ELF-1 (cell line): Measurements from ENCODE around the gene STAT1.
"Not testable (repeated sequence)": the region's sequence is repeated elsewhere in the genome, so short reads cannot be mapped to it uniquely, and the experiment has no call there.

Experiments used
- DNase-seq: peaks from one replicate; pipeline ENCODE4 v3.0.0-alpha.2; 2016; ENCODE audit warnings: low read depth, low spot score

STAT1 gene

DNA sequence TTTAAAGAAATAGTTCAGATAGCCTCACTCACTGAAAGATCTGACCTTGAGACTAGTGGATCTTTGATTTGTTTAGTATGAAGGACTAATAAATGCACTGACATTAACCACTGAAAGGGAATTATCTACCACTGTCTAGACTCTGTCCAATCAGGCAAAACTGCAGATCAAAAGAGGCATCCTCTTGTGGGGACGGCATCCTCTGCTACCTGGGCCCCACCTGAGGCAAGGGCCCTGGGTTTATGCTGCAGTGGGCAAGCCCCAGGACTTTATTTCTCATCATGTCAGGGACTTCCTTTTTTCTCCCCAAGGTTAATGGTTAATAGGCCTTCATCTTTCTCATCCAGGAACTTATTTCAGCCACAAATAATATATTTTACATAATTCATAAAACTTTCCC is 32.2 kb downstream of the STAT1 start:
- DNase-seq = no peak

DNA sequence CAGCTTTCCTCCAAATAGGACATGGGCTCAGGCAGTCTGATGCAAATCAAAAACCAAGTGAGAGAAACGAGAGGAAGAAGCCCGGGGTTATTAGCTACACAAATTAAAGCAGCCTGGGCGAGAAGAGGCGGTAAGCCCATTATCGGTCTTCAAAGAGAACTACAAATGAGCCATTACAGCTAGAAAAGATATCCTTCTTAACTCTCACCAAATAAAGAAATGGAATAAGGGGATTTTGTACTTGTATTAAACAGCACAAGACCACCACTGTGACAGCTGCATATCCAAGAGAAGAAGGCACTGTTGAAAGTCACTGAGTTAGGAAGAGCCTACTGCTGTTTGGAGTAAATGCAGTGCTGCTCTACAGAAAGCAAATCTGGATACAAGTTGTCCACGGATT is 32.6 kb downstream of the STAT1 start:
- DNase-seq = no peak

DNA sequence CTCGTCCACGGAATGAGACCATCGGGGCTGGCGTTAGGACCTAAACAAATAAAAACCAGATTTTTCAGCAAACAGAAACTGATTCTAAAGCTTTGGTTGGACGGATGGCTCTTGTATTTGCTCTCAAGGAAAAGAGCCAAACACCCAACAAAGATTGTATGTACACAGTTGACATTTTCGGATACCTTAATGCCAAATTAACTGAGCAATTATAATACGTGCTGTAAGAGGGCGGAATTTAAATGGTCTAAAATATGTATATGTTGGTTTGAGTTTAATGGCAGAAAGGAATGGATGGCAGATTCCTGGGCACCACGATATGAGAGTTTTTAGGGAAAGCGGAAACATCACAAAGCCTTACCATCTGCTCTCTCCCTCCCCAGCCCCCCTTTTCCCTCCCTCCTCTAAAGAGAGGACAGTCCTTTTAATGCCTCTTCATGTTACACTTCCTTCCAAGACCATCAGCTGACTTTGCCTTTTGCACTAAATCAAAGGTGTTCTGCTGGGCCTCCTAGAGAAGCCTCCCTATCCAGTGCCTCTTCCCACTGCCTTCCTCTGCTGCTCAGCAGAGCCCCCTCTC is 33.3 kb downstream of the STAT1 start:
- no peak for DNase-seq

DNA sequence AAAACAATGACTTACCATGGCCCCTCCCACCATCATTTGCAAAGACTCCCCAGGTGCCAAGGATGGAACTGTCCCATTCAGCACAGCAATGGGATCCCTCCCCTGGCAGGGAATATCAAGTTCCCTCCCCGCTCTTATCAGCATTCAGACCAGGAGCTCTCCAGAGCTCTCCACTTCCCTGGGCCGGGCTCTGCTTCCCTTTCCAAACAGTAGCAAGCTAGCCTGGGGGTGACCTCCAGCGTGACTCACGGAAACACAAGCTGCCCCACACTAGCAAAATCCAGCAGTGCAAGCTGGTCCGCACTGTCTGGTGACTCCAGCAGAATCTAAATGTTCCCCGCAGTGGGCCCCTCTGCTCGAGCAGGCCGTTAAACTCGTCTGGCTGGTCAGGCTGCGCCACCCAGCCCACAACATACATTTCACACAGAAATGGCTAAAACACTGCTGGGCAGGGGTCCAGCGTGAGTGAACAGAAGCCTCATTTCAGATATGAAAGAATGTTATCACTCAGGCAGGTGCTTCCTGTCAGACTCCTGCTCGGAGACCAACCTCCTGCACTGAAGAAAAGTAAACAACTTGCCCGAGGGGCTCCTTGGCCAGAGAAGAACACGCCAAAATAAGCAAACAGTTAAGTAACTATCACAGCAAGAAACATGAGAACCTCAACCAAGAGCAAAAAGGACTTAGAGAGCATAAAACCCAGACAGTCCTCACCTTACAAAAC is 33.9 kb downstream of the STAT1 start:
- peak; percentile 94 for DNase-seq

DNA sequence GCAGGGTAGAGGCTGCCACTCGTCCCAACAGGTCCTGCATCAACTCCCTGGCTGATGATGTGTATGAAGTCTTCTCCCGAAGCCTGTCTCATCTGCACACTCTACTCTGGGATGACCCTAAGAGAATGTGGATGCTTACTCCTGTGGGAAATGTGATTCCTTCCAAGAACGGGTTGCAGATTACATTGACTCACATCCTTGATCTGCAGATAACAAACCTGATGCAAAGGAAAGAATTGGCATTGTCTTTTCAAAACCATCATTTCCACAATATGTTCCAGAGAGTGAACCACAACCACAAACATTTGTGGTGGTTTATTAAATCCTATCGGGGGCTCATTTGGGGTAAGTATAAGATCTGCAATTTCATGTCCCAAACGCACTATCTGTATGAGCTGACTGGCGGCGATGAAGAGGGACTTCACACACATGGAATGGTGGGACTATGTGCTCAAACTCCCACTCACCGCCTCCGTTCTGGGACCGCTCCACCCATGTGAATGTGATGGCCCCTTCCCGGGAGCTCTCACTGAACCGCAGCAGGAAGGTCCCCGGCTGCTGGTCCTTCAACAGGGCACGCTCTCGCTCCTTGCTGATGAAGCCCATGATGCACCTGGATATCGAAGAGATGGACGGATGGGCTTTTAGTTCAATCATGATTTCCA is 35.5 kb downstream of the STAT1 start:
- no peak for DNase-seq

DNA sequence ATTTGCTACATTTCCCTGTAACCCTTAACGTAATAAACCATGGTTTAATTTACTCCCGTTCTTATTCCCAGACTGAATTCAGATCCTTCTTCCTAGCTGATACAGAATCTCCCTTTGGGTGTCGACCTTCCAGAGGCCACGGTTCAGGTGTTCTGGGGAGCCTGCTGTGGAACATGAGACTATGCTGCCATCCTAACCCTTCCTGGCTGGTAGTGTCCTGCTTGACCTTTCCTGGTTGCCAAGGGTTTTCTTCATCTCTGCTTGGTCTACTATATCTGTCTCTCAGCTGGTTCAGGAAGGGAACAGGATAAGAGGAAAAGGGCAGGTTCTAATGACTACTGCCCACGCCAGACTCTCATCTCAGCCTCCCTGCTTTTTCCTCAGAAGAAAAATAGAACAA is 36.5 kb downstream of the STAT1 start:
- no peak for DNase-seq

DNA sequence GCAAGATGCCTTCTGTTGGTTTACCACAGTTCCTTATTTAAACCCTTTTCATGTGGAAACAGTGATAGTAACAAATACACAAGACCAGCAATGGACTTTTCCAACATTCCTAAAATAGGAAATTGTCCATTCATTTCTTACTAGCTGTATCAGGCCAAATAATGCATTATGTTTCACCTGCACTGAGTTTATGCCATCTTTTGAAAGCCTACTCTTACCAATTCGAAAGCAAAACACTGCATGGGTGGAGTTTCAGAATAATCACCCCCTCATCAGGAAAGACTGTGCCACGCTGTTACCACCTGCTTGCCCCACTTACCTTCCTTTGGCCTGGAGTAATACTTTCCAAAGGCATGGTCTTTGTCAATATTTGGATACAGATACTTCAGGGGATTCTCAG is 37.5 kb downstream of the STAT1 start:
- no peak for DNase-seq

DNA sequence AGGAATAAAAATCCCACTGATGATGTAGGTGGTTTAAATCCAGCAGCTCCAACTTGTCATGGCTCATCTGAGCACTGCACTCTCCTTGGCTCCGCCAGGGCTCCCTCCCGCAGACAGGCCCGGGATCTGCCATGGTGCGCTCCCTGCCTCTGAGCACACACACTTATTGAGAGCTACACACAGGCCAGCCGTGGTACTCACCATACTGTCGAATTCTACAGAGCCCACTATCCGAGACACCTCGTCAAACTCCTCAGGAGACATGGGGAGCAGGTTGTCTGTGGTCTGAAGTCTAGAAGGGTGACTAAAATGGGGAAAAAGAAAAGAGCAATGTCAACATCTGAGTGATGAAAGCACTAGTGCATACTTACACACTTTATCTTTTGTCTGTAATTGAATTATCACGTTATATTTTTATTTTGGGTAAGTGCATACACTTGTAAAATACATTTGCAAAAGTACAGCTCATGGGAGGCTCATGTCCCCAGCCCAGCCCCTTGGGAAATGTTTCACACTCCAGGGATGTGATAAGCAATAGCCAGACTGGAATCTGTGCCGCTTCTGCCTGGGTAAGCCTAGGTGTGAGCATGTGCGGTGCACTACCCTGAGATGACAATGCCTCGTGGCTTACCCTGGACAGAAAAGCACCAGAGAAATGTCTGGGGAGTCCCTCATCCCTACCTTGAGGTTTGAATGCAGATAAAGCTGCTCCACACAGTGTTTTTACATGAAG is 39.2 kb downstream of the STAT1 start:
- no peak for DNase-seq

DNA sequence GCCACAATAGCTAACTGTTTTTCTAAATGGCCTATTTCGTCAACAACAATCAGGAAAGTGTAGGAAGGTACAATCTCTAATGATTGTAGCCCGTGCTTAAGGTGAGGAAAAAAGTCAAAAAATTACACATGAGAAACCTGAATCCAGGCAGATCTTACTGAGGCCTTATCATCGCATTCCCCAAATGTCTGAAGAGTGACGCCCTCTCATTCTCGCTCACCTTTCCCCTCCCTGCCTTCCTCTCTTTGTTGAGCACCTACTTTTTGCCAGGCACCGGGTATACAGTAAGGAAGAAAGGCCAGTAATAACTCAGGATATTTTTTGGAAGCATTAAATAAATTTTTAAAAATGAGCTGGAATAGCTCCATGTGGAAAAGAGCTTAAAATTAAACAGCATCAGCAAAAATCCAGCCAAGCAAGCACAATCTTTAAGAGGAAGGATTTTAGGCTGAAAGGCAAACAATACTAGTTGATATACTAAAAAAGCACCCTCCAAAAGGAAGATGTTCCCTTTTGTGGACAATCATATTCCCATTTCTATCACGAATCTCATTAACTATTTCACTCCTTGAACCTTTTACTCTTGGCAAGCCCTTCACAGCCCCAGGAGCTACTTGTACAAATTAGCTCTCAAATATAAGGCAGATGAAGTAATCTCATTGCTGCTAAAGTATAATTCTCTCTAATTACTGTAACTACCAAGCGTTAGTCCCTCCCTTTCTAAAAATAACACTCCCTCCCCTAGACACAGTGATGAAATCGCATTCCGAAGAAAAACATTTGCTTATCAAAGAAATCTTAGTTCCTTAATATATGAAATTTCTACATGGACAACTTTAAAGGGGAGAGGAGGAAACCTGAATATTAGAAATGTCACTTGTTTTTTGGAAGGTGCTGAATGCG is 40.0 kb downstream of the STAT1 start:
- no peak for DNase-seq

DNA sequence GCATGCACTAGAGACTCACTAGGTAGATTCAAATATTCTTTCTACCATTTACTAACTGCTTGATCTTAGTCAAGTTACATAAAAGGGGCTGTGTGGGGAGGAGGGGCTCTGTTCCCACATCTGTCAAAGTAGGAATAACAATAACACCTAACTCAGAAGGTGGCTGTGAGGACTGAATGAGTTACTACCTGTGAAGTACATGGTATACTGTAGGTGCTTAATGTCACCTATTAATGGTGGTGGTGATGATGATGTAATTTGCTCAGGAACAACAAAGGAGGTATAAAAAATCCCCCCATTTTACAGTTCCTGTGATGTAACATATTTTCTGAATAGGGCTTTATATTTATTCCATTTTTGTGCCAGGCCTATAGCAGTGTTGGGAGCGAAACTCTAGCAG is 40.7 kb downstream of the STAT1 start:
- no peak for DNase-seq

DNA sequence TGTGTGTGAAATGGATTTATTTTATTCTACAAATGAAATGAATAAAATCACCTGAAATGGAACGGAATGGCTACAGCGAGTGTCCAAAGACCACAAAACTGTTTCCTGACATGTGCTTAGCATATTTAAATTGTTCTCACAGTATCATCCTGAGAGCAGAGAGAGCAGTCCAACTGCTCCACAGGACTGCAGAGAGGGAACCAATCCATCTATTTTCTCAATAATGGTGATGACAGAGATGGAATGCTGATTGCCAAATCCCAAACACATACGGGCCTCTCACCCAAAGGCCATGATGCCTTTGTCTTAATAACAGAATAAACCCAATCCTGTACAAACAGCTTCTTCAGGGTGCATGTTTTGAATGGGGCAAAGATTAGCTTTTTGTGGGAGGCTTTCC is 41.1 kb downstream of the STAT1 start:
- DNase-seq = no peak

DNA sequence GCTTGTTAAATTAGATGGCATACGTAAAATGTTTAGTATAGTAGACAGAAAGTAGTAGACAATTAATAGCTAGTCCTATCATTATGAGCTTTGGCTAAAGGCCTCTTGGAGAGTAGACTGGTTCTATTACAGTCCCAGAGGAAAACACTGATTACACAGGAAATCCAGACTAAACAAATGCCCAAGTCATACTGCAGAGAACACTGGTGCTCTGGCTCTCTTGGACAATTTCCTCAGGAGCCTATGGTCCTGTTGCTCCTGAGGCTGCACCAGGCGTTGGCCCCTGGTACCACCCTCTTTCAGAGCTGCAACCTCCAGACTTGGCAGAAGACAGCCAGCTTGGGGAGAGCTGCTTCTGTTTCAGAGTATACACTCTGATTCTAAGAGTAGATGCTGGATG is 41.8 kb downstream of the STAT1 start:
- DNase-seq = no peak

DNA sequence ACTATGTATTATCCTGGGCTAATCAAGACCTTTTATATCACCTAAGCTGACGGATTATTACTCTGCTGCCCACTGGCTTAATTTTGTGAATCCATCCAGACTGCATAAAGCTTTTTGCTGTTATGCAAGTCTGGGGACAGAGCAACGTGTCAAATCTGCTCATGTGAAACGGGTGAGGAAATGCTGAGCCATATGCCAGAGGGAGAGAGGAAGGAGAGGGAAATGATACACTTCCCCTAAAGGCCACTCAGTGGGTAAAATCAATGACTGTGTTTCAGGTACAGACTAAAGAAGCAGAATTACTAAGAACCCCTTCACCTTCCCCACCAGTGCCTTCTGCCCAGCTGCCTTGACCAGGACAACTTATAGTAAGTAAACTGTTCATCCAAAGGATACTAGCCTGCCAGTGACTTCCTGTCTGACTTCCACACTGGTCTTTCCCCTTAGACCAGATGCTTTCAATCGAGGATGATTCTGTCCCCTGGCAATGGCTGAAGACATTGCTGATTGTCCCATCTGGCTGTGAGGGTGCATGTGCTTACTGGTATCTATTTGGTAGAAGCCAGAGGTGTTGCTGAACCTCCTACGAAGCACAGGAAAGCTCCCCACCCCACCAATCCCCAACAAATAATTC is 43.0 kb downstream of the STAT1 start:
- no peak for DNase-seq

DNA sequence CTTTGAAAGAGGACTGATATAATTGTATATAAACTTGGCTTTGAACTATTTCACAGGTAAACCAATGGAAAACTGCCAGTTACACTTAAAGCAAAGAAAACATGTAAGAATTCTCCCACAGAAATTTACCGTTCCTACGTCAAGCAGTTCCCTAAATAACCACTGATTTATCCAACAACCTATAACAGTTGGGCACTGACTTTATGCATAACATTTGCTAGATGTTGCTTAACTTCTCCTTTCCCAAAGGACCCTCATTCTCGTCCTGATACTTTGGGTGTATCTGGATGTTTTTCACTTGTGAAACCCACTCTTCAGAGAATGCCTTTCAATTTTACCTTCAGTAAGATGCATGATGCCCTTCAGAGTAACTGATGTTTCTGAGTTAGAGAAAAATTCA is 43.8 kb downstream of the STAT1 start:
- DNase-seq = no peak

DNA sequence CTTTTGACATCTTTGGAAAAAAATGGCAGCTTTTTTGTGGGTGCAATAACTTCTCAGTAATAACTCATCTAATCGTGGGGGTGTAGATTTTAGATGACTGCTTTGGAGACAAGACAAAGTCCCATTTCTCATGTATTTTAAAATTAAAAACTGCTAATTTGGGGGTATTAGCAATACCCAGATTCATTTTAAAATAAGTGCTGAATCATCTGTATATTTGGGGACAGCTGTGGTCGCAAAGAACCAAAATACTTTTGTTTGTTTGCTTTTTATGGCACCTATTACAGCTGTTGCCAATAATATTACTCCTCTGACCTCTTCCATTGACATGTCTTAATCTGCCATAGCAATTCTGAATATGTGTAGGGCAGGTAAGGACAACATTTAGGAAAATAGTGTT is 45.4 kb downstream of the STAT1 start:
- DNase-seq = no peak

DNA sequence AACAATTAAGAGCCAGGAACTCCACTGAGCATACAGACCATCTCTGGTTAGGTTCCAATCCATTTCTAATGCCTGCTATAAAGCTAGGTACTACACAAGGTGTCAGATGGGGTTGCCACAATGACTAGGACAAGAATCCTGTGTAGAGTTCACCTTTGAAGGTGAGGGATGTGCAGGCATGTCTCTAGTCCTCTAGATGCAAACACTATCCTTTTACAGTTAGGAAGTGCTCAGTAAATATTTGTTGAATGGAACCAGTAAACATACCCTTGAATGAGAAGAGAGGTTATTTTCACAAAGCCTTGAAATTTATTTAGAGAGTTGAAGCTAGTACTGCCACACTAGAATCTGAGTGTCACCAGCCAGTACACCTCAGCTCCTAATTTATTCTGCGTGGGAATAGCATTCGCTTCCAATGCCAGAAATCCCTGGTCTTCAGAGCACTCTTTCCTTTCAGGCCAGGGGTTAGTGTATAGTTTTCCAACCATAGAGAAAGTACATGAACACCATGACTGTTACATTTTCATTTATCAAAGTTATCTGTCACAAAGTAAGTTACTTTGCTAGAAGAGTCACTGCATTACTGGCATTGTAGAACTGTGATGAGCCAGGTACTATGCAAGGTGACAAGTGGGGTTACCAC is 48.3 kb downstream of the STAT1 start:
- DNase-seq = no peak

DNA sequence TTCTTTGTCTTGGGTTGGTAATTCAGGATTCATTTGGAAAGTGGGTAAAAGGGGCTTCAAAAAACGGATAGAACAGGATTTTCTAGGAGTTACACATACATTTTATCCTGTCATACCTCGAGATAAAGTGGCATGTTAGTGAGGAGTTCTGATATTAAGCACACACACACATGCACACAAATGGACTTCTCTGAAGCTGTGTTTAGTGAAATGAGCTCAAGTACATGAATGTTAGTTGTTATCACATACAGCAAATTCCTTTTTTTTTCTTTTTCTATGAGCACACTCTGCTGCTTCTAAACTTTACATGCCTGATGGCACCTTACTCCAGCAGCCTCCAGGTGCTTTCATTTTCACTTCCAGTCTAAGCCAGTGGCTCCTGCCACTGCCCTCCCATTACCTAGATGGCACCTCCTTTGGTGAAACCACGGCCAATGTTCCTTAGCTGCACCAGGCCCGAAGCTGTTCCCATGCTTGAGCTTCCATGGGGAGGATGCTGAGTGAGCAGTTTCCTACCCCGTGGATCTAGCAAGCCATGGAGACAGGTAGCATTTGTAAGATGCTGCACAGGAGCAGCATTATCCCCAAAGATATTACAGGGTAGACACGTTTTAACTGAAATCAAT is 49.7 kb downstream of the STAT1 start:
- no peak for DNase-seq

DNA sequence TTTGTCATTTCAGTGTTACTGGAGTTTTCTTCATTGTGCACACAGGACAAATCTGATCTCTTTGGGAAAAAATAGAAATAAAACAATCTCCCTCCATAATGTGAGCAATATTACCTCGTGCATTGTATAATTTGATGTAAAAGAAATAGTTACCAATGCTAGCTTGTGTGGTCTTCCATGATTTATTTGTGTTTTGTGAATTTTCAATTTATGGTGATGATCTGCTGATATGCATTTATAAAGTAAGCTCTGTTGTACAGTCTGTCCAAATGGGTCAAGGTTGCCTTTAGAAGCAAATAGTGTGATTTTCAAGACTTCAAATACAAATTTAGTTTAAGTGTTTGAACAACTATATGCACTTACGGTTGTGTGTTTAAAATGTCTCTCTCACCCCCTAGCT is 50.9 kb downstream of the STAT1 start:
- DNase-seq = no peak

DNA sequence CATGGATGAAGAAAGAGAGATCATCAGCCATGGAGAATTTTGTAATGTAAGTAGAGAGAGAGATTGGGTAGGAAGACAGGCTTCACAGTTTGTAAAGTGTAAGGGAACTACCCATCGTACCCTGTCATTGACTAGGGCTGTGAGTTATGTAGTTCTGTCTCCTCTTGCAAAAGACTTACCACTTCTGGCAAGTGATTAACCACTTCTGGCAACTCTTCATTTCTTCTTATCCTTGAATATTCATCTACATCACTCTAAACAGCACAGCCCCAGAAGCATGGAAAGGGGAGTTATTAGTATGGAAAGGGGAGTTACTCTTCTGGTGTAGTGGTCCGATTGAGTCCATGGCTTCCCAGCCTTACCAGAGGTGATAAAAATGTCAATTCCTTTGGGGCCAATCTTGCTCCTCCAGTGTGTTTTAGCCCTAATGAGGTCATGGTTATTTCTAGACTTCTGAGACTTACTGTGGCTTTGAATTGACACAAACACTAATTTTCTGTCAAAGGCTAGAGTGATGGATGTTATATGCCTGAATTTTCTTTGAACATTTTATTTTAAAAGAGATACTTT is 52.0 kb downstream of the STAT1 start:
- no peak for DNase-seq

DNA sequence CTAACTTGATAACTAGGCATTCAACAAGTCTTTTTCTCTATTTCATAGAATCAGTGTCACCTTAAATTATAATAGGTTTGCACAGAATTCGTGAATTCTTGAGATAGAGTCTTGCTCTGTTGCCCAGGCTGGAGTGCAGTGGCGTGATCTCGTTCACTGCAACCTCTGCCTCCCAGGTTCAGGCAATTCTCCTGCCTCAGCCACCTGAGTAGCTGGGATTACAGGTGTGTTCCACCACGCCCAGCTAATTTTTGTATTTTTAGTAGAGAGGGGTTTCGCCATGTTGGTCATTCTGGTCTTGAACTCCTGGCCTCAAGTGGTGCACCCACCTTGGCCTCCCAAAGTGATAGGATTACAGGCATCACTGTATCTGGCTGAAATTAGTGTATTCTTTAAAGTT is 52.9 kb downstream of the STAT1 start:
- not testable (repeated sequence) for DNase-seq
